HFFc6 (cell line): Measurements from ENCODE around the gene TRPV2. TPM values are rescaled to one million over a fixed set of nuclear protein-coding genes. Genes with fewer than 3 reads are reported as not detected.
"Not testable (repeated sequence)": the region's sequence is repeated elsewhere in the genome, so short reads cannot be mapped to it uniquely, and the experiment has no call there.

Source experiments
- DNase-seq: peaks from one replicate; pipeline ENCODE4 v3.0.0-alpha.2; 2018
- H3K27ac Mint-ChIP-seq: 2 replicates; pipeline ENCODE4 v1.8.0; 2020; ENCODE audit warnings: mild to moderate bottlenecking, mixed read lengths
- H3K27me3 Mint-ChIP-seq: 2 replicates; pipeline ENCODE4 v1.8.0; 2021; ENCODE audit warnings: mild to moderate bottlenecking, moderate library complexity, mixed read lengths; ENCODE audit not compliant: insufficient read depth
- H3K36me3 Mint-ChIP-seq: 2 replicates; pipeline ENCODE4 v1.8.0; 2021; ENCODE audit warnings: low read depth, mixed read lengths
- H3K4me1 Mint-ChIP-seq: 2 replicates; pipeline ENCODE4 v1.8.0; 2020; ENCODE audit warnings: low read depth, mixed read lengths
- H3K4me3 Mint-ChIP-seq: 2 replicates; pipeline ENCODE4 v1.8.0; 2020; ENCODE audit warnings: mild to moderate bottlenecking, moderate library complexity, mixed read lengths
- H3K9me3 Mint-ChIP-seq: 2 replicates; pipeline ENCODE4 v1.8.0; 2020; ENCODE audit warnings: mild to moderate bottlenecking, mixed read lengths
- total RNA-seq, 6 experiments: library from RNA; stranded (reverse); fragmentation: NEBNext Ultra II Directional; extraction: Animal tissue kit (Norgen Biotek cat#: 25700); gene quantifications; 2 replicates in 1 of 6; 3 replicates in 5 of 6; pipeline ENCODE4 v1.2.3, GENCODE V29; 2021
- TF ChIP-seq, protein P1 (sequence below): fragments of 200-600 bp; sonication (generic); IDR thresholded peaks from 2 replicates; pipeline ENCODE4 v1.5.0; 2021; ENCODE audit warnings: antibody characterized with exemption, mild to moderate bottlenecking

Gene TRPV2
- total RNA-seq, 6 experiments from 2014 or later, result 2.9 to 19.5 (median 18.1) TPM

- peaks cover 13% of the 10 kb centered on the region; the same call in 1 of the 2 replicates for H3K36me3 Mint-ChIP-seq
- TF ChIP-seq, protein P1, sequence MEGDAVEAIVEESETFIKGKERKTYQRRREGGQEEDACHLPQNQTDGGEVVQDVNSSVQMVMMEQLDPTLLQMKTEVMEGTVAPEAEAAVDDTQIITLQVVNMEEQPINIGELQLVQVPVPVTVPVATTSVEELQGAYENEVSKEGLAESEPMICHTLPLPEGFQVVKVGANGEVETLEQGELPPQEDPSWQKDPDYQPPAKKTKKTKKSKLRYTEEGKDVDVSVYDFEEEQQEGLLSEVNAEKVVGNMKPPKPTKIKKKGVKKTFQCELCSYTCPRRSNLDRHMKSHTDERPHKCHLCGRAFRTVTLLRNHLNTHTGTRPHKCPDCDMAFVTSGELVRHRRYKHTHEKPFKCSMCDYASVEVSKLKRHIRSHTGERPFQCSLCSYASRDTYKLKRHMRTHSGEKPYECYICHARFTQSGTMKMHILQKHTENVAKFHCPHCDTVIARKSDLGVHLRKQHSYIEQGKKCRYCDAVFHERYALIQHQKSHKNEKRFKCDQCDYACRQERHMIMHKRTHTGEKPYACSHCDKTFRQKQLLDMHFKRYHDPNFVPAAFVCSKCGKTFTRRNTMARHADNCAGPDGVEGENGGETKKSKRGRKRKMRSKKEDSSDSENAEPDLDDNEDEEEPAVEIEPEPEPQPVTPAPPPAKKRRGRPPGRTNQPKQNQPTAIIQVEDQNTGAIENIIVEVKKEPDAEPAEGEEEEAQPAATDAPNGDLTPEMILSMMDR, result no peak
- H3K9me3 Mint-ChIP-seq, result no peaks in the 10 kb centered on the region
- H3K27me3 Mint-ChIP-seq, result peaks cover 14% of the 10 kb centered on the region
- no peak overlapping the region for H3K4me3 Mint-ChIP-seq
- no peak for DNase-seq
- H3K4me1 Mint-ChIP-seq, result peaks cover 17% of the 10 kb centered on the region
- H3K27ac Mint-ChIP-seq, result peak overlapping the region; percentile 6; the same call in 1 of the 2 replicates
Measured at GRCh38 chr17:16450028-16450427, 34.7 kb downstream of the TRPV2 start.

DNA sequence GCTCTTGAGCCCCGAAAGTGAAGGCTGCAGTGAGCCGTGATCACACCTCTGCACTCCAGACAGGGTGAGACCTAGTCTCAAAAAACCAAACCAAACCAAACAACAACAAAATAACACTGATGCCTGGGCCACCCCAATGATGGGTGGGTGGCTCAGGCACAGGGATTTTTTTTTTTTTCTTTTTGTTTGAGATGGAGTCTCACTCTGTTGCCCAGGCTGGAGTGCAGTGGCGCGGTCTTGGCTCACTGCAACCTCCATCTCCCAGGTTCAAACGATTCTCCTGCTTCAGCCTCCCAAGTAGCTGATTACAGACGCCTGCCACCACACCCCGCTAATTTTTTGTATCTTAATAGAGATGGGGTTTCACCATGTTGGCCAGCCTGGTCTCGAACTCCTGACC, 36.9 kb downstream of the TRPV2 start:
- H3K4me1 Mint-ChIP-seq, H3K9me3 Mint-ChIP-seq, H3K27ac Mint-ChIP-seq, H3K36me3 Mint-ChIP-seq, H3K4me3 Mint-ChIP-seq, DNase-seq: not testable (repeated sequence)
- peaks cover 12% of the 10 kb centered on the region for H3K27me3 Mint-ChIP-seq

DNA sequence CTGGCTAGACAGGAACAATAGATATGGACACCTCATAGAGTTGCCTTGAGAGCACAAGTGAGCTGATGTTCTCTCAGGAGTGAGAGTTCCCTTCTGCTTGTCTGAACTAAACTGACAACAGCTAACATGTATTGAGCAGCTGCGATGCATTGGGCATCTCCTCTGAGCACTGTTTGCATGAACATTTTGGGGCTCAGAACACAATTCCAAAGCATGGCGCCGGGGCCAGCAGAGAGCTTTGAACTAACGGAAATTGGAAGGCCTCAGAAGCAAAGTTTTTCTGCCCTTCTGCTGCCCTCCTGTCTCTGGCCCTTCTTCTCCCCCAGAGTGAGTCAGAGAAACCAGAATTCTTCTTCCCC, 38.1 kb downstream of the TRPV2 start:
- H3K4me1 Mint-ChIP-seq, result peaks cover 10% of the 10 kb centered on the region
- H3K4me3 Mint-ChIP-seq, result no peak overlapping the region
- H3K27me3 Mint-ChIP-seq, result peaks cover 12% of the 10 kb centered on the region
- TF ChIP-seq, protein P1, result no peak; the same call in 1 of the 2 replicates
- H3K36me3 Mint-ChIP-seq, result 0 out of 2 replicates have a peak, but pooled peaks cover 5% of the 10 kb centered on the region
- no peaks in the 10 kb centered on the region for H3K9me3 Mint-ChIP-seq
- H3K27ac Mint-ChIP-seq, result peak overlapping the region; percentile 42; the same call in 1 of the 2 replicates
- no peak for DNase-seq

GRCh38 chr17:16455997-16456741, 40.8 kb downstream of the TRPV2 start:
- H3K27me3 Mint-ChIP-seq, result peaks cover 6% of the 10 kb centered on the region
- H3K4me3 Mint-ChIP-seq, result no peak overlapping the region
- H3K36me3 Mint-ChIP-seq, result 0 out of 2 replicates have a peak, but pooled peaks cover 5% of the 10 kb centered on the region
- H3K27ac Mint-ChIP-seq, result no peak overlapping the region
- H3K4me1 Mint-ChIP-seq, result peaks cover 15% of the 10 kb centered on the region
- no peaks in the 10 kb centered on the region for H3K9me3 Mint-ChIP-seq
- DNase-seq, result no peak
- TF ChIP-seq, protein P1, result no peak

DNA sequence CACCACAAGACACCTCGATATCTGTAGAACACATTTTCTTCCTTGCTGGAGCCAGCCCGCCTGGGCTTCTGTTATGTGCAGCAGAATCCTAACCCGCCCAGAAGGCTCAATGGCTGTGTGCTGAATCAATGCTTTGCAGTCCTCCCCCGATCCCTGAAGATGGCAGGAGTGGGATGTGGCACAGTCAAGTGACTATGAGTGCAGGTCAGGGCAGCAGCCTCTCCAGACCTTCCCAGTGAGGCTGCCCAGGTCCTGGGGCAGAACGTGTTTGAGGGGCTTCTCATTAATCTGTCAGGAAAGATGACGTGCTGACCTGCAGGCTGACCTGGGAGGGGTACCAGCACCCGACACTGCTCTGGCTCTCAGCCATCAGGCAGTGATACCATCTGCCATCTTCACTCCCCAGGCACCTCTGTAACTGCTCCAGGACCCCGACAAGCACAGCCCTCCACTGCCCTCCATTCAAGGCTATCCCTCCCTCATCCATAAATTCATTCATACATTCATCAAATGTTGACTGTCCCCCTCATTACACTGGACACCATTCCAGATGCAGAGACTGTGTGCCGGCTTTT, 41.5 kb downstream of the TRPV2 start:
- Mint-ChIP-seq H3K27ac (no peak overlapping the region), H3K27me3 (peaks cover 6% of the 10 kb centered on the region), H3K4me1 (peaks cover 15% of the 10 kb centered on the region), H3K4me3 (no peak overlapping the region), H3K9me3 (no peaks in the 10 kb centered on the region), H3K36me3 (0 out of 2 replicates have a peak, but pooled peaks cover 5% of the 10 kb centered on the region)
- no peak for DNase-seq
- TF ChIP-seq, protein P1, result no peak

DNA sequence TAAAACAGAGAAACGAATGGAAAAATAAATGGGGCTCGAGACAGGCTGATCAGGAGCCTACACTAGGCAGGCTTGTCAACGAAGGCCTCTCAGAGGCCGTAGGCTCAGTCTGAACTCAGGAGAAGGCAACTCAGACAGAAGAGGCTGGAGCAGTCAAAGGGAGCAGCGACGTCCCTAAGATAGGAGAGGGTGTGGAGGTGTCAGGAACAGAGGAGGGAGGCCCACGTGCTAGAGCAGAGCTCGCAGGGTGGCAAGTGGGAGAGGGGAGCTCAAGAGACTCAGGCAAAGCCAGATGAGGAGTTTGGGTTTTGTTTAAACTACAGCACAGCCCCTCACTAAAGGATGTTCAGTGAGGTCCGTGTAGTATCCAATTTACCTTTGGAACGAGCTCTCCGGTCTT, 43.9 kb downstream of the TRPV2 start:
- H3K27me3 Mint-ChIP-seq, result peaks cover 3% of the 10 kb centered on the region
- no peak overlapping the region for H3K27ac Mint-ChIP-seq
- H3K36me3 Mint-ChIP-seq, result no peaks in the 10 kb centered on the region
- H3K4me1 Mint-ChIP-seq, result peaks cover 18% of the 10 kb centered on the region
- no peak for DNase-seq
- no peak overlapping the region for H3K4me3 Mint-ChIP-seq
- H3K9me3 Mint-ChIP-seq, result no peaks in the 10 kb centered on the region
- TF ChIP-seq, protein P1, result no peak
